BJ (cell line): ENCODE measurements around the gene AGPAT2. TPM values are rescaled to one million over a fixed set of nuclear protein-coding genes. Genes with fewer than 3 reads are reported as not detected.

Experiments used
- CTCF ChIA-PET: fragments of 350-600 bp; formaldehyde crosslinking; extraction: SDS; loops from one replicate; lab custom pipeline; 2021; ENCODE audit warnings: antibody characterized with exemption, inconsistent platforms; lab: Yijun Ruan, JAX
- POLR2A ChIA-PET: fragments of 300-600 bp; sonication (Branson Sonifier 250); formaldehyde crosslinking; extraction: SDS; loops from one replicate; lab custom pipeline; 2021; ENCODE audit warnings: antibody characterized with exemption; lab: Charles Lee
- DNase-seq: peaks from one replicate; pipeline ENCODE4 v3.0.0-alpha.2; 2011; ENCODE audit warnings: low read depth
- H3K27me3 ChIP-seq: 2 replicates; pipeline ENCODE4 v1.6.0; 2011; ENCODE audit warnings: low read length; ENCODE audit not compliant: control insufficient read depth, insufficient read depth
- H3K36me3 ChIP-seq: 2 replicates; pipeline ENCODE4 v1.5.1; 2011; ENCODE audit warnings: low read length; ENCODE audit not compliant: control insufficient read depth, insufficient read depth
- H3K4me3 ChIP-seq: 2 replicates; pipeline ENCODE4 v1.5.1; 2011; ENCODE audit warnings: low read depth, mild to moderate bottlenecking, control low read depth, low read length
- CTCF ChIP-seq: IDR thresholded peaks from 2 replicates; pipeline ENCODE4 v1.5.1; 2011; ENCODE audit warnings: low read depth, mild to moderate bottlenecking, control low read depth, inconsistent platforms, low read length, moderate library complexity; ENCODE audit not compliant: insufficient read depth
- polyA plus RNA-seq: library from polyadenylated mRNA; depleted of rRNA; stranded (reverse); fragments of >200 nt; gene quantifications from 2 replicates; pipeline ENCODE4 v1.2.3, GENCODE V29; 2011

The AGPAT2 gene
- polyA plus RNA-seq, 1 experiment, result 68.3 TPM

GRCh38 chr9:136671254-136671614 is 16.0 kb downstream of the AGPAT2 start:
- no peak for TF ChIP-seq CTCF
- Histone ChIP-seq H3K36me3 (peaks cover 15% of the 10 kb centered on the region), H3K27me3 (no peaks in the 10 kb centered on the region), H3K4me3 (no peak overlapping the region)
- no peak for DNase-seq
- POLR2A ChIA-PET, result interaction anchor here (0.6 kb wide), 1 partner anchor 56 kb away, joined by 3 read pairs; no protein-coding TSS in a partner anchor
- CTCF ChIA-PET, result interaction anchor here (0.6 to 2.6 kb wide), 14 partner anchors 10 to 201 kb away, joined by 3 to 47 read pairs (median 6); partner anchors contain the start of genes AGPAT2 and EGFL7

- ChIA-PET POLR2A (no interaction called here), CTCF (interaction anchor here (0.6 to 2.6 kb wide), 9 partner anchors 12 to 200 kb away, joined by 3 to 47 read pairs (median 6); partner anchors contain the start of gene AGPAT2)
- Histone ChIP-seq H3K27me3 (no peaks in the 10 kb centered on the region), H3K36me3 (peaks cover 11% of the 10 kb centered on the region), H3K4me3 (no peak overlapping the region)
- DNase-seq, result no peak
- TF ChIP-seq CTCF, result no peak
Observed at GRCh38 chr9:136670576-136671253, 16.5 kb downstream of the AGPAT2 start.

GRCh38 chr9:136669791-136670464 is 17.3 kb downstream of the AGPAT2 start:
- ChIA-PET POLR2A (no interaction called here), CTCF (no interaction called here)
- H3K4me3 ChIP-seq, result no peak overlapping the region
- TF ChIP-seq CTCF, result no peak
- H3K36me3 ChIP-seq, result peaks cover 11% of the 10 kb centered on the region
- no peak for DNase-seq
- no peaks in the 10 kb centered on the region for H3K27me3 ChIP-seq

GRCh38 chr9:136668983-136669790 is 18.1 kb downstream of the AGPAT2 start:
- Histone ChIP-seq H3K36me3 (peaks cover 10% of the 10 kb centered on the region), H3K4me3 (no peak overlapping the region), H3K27me3 (no peaks in the 10 kb centered on the region)
- ChIA-PET POLR2A (no interaction called here), CTCF (no interaction called here)
- TF ChIP-seq CTCF, result no peak
- no peak for DNase-seq
